Superior temporal gyrus (tissue), 1 donor: ENCODE data around the gene ZNF43.
"Not testable (repeated sequence)": the region's sequence is repeated elsewhere in the genome, so short reads cannot be mapped to it uniquely, and the experiment has no call there.

Source experiments
- DNase-seq: peaks from one replicate; pipeline ENCODE4 v3.0.0-alpha.2; 2016; ENCODE audit errors: extremely low spot score

ZNF43 gene

GRCh38 chr19:21808400-21809000 is 27.5 kb downstream of the ZNF43 start:
- not testable (repeated sequence) for DNase-seq

GRCh38 chr19:21789466-21790085 is 46.4 kb downstream of the ZNF43 start:
- DNase-seq, result no peak

- no peak for DNase-seq
Measured at GRCh38 chr19:21786936-21787335, 49.0 kb downstream of the ZNF43 start.

- not testable (repeated sequence) for DNase-seq
Measured at GRCh38 chr19:21775792-21776191, 60.2 kb downstream of the ZNF43 start.

GRCh38 chr19:21767065-21767800 is 68.7 kb downstream of the ZNF43 start, which contains the start of gene ZNF100:
ZNF100 (minus strand) TSS chr19:21767579; CDS start chr19:21767429, 150 bp downstream.
- DNase-seq, result peak; percentile 96

- not testable (repeated sequence) for DNase-seq
Measured at GRCh38 chr19:21766705-21767064, 69.3 kb downstream of the ZNF43 start.

- no peak for DNase-seq
Measured at GRCh38 chr19:21765151-21765550, 70.8 kb downstream of the ZNF43 start.

- not testable (repeated sequence) for DNase-seq
Measured at GRCh38 chr19:21761547-21761946, 74.4 kb downstream of the ZNF43 start.

- DNase-seq, result no peak
Measured at GRCh38 chr19:21758296-21758695, 77.7 kb downstream of the ZNF43 start.

- not testable (repeated sequence) for DNase-seq
Measured at GRCh38 chr19:21755555-21755954, 80.4 kb downstream of the ZNF43 start.
